ENCODE results near the gene TRIM24. TPM values are rescaled to one million over a fixed set of nuclear protein-coding genes. Genes with fewer than 3 reads are reported as not detected.
"Not testable (repeated sequence)": the region's sequence is repeated elsewhere in the genome, so short reads cannot be mapped to it uniquely, and the experiment has no call there.

Gene TRIM24
- polyA plus RNA-seq (ENCODE audit: insufficient read length): 68.1 TPM
- long read RNA-seq, donor 1, partial matches to known transcripts: 26 of 26 reads
- long read RNA-seq, donor 1, other reads (novel, unspliced or antisense): 0 of 26 reads
- long read RNA-seq, donor 2, full-length matches to known transcripts: 4 of 14 reads
- long read RNA-seq, donor 2, partial matches to known transcripts: 10 of 14 reads
- long read RNA-seq, donor 2, other reads (novel, unspliced or antisense): 0 of 14 reads
- long read RNA-seq, donor 3, partial matches to known transcripts: 13 of 14 reads
- long read RNA-seq, donor 3, other reads (novel, unspliced or antisense): 0 of 14 reads
- long read RNA-seq, donor 4: 0 reads
- long read RNA-seq, donor 5, full-length matches to known transcripts: 7 of 12 reads
- long read RNA-seq, donor 5, partial matches to known transcripts: 5 of 12 reads
- long read RNA-seq, donor 5, other reads (novel, unspliced or antisense): 0 of 12 reads
- long read RNA-seq, donor 6, full-length matches to known transcripts: 1 of 34 reads
- long read RNA-seq, donor 6, partial matches to known transcripts: 33 of 34 reads
- long read RNA-seq, donor 6, other reads (novel, unspliced or antisense): 0 of 34 reads
- long read RNA-seq, donor 7, full-length matches to known transcripts: 2 of 26 reads
- long read RNA-seq, donor 7, partial matches to known transcripts: 24 of 26 reads
- long read RNA-seq, donor 7, other reads (novel, unspliced or antisense): 0 of 26 reads
- long read RNA-seq, donor 8, full-length matches to known transcripts: 3 of 3 reads
- long read RNA-seq, donor 8, partial matches to known transcripts: 0 of 3 reads
- long read RNA-seq, donor 8, other reads (novel, unspliced or antisense): 0 of 3 reads

GRCh38 chr7:138460176-138460648 lies at the start of gene TRIM24:
Gene TRIM24, plus strand, starts transcription at chr7:138460259. Its CDS starts 290 bp downstream, at chr7:138460549.
- DNase-seq: no peak

GRCh38 chr7:138412077-138412476 lies 48.0 kb upstream of the TRIM24 start:
- not testable (repeated sequence) for DNase-seq

- DNase-seq: not testable (repeated sequence)
These were observed 47.1 kb upstream of the TRIM24 start for GRCh38 chr7:138412921-138413320.

- no peak for DNase-seq
These were observed 42.9 kb upstream of the TRIM24 start for GRCh38 chr7:138417078-138417700.

GRCh38 chr7:138417764-138418163 lies 42.3 kb upstream of the TRIM24 start:
- no peak for DNase-seq

- DNase-seq: not testable (repeated sequence)
These were observed 41.7 kb upstream of the TRIM24 start for GRCh38 chr7:138418403-138418802.

GRCh38 chr7:138425026-138425425 lies 35.0 kb upstream of the TRIM24 start:
- DNase-seq: no peak

- no peak for DNase-seq
These were observed 30.3 kb upstream of the TRIM24 start for GRCh38 chr7:138429577-138430250.

- DNase-seq: no peak
These were observed 28.5 kb upstream of the TRIM24 start for GRCh38 chr7:138431517-138431916.

GRCh38 chr7:138433583-138434443 lies 26.2 kb upstream of the TRIM24 start:
- DNase-seq: no peak

- no peak for DNase-seq
These were observed 25.5 kb upstream of the TRIM24 start for GRCh38 chr7:138434597-138435019.

GRCh38 chr7:138435231-138435919 lies 24.7 kb upstream of the TRIM24 start:
- no peak for DNase-seq

- no peak for DNase-seq
These were observed 23.7 kb upstream of the TRIM24 start for GRCh38 chr7:138436388-138436787.

- DNase-seq: no peak
These were observed 19.6 kb upstream of the TRIM24 start for GRCh38 chr7:138440460-138440859.

GRCh38 chr7:138442822-138443221 lies 17.2 kb upstream of the TRIM24 start:
- no peak for DNase-seq

GRCh38 chr7:138449580-138449979 lies 10.5 kb upstream of the TRIM24 start:
- DNase-seq: no peak

GRCh38 chr7:138455609-138456008 lies 4.5 kb upstream of the TRIM24 start:
- DNase-seq: no peak

- DNase-seq: no peak
These were observed 3.8 kb upstream of the TRIM24 start for GRCh38 chr7:138456220-138456619.

GRCh38 chr7:138458576-138459412 lies 1.3 kb upstream of the TRIM24 start:
- no peak for DNase-seq

Data from left kidney (tissue), 8 donors.